SK-N-MC (cell line): ENCODE data around the gene GPR132.

Experiments used
- DNase-seq: peaks from one replicate; pipeline ENCODE4 v3.0.0-alpha.2; 2011; ENCODE audit warnings: low read depth, low spot score
- H3K27ac ChIP-seq: fragments of 200-600 bp; sonication (generic); 2 replicates; pipeline ENCODE4 v1.5.1; 2016; ENCODE audit warnings: mixed run types
- H3K36me3 ChIP-seq: fragments of 200-600 bp; sonication (generic); 2 replicates; pipeline ENCODE4 v1.6.1; 2017; ENCODE audit warnings: antibody characterized with exemption, low read length, mixed read lengths; ENCODE audit not compliant: insufficient read depth
- H3K4me3 ChIP-seq: fragments of 200-600 bp; sonication (generic); 2 replicates; pipeline ENCODE4 v1.5.1; 2016
- H3K9ac ChIP-seq: fragments of 200-600 bp; sonication (generic); 2 replicates; pipeline ENCODE4 v1.8.0; 2017; ENCODE audit warnings: mixed run types, mixed read lengths; ENCODE audit not compliant: insufficient read length
- H3K9me3 ChIP-seq: fragments of 200-600 bp; sonication (generic); 2 replicates; pipeline ENCODE4 v1.6.1; 2017; ENCODE audit warnings: low read depth, mild to moderate bottlenecking, antibody characterized with exemption, low read length, moderate library complexity, mixed read lengths
- EZH2 ChIP-seq: fragments of 200-600 bp; sonication (generic); IDR thresholded peaks from one replicate; pipeline ENCODE4 v1.6.1; 2017; ENCODE audit warnings: antibody characterized with exemption
- FOXP2 ChIP-seq: optimal IDR thresholded peaks from 2 replicates; pipeline ENCODE3; 2011; ENCODE audit warnings: mild to moderate bottlenecking, moderate library complexity; ENCODE audit not compliant: insufficient read depth; ENCODE audit errors: extremely low read length, control extremely low read depth
- POLR2AphosphoS5 ChIP-seq: IDR thresholded peaks from 2 replicates; pipeline ENCODE4 v1.6.1; 2012; ENCODE audit warnings: mild to moderate bottlenecking, low read depth, low read length, borderline replicate concordance

The GPR132 gene

GRCh38 chr14:105055334-105055733 lies 9.9 kb downstream of the GPR132 start:
- Histone ChIP-seq H3K36me3 (no peaks in the 10 kb centered on the region), H3K9me3 (no peaks in the 10 kb centered on the region), H3K4me3 (no peak overlapping the region), H3K27ac (no peak overlapping the region), H3K9ac (no peak overlapping the region)
- no peak for DNase-seq
- TF ChIP-seq EZH2 (no peak), FOXP2 (no peak), POLR2AphosphoS5 (no peak)

DNA sequence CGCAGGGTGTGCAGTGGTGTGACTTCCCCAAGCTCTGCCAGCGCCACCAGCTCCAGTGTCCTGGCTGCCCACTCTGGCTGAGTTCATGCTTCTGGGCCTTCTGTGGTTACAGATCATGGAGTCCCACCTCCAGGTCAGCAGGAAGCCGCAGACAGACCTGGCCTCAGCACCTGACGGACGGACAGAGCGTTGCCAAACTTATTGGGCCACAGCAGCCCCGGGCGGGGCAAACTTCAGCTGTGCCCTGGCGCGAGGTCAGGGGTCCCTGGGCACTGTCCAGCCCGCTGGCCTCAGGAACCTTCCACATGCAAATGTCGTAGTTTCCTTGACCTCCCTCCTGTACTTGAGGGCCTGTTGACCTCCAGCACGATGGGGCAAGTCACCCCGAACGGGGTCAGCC lies 11.2 kb downstream of the GPR132 start:
- H3K4me3 ChIP-seq: no peak overlapping the region
- no peaks in the 10 kb centered on the region for H3K36me3 ChIP-seq
- DNase-seq: no peak
- no peak for TF ChIP-seq EZH2
- TF ChIP-seq POLR2AphosphoS5: no peak
- no peak for TF ChIP-seq FOXP2
- H3K9me3 ChIP-seq: no peaks in the 10 kb centered on the region
- H3K27ac ChIP-seq: no peak overlapping the region
- no peak overlapping the region for H3K9ac ChIP-seq

DNA sequence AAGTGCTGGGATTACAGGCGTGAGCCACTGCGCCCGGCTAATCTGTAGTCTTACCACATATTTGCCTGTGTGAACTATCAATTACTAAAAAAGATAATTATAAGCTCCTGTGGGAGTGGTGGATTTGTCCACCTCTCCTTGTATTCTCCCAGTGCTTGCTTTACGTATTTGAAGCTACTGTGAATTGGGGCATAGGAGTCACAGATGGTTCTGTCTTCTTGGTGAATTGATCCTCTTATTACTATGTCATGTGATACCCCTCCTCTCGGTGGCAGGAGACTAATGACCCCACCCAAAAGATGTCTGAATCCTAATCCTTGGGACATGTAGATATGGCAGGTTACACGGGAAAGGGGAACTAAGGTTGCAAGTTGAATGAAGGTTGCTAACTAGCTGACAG lies 11.8 kb downstream of the GPR132 start:
- H3K9ac ChIP-seq: no peak overlapping the region
- no peaks in the 10 kb centered on the region for H3K36me3 ChIP-seq
- no peak for DNase-seq
- no peak for TF ChIP-seq EZH2
- no peak for TF ChIP-seq POLR2AphosphoS5
- TF ChIP-seq FOXP2: no peak
- no peak overlapping the region for H3K4me3 ChIP-seq
- H3K27ac ChIP-seq: no peak overlapping the region
- H3K9me3 ChIP-seq: no peaks in the 10 kb centered on the region

- H3K27ac ChIP-seq: no peak overlapping the region
- no peak for DNase-seq
- TF ChIP-seq POLR2AphosphoS5: no peak
- TF ChIP-seq EZH2: no peak
- TF ChIP-seq FOXP2: no peak
- no peaks in the 10 kb centered on the region for H3K36me3 ChIP-seq
- no peaks in the 10 kb centered on the region for H3K9me3 ChIP-seq
- H3K9ac ChIP-seq: no peak overlapping the region
- no peak overlapping the region for H3K4me3 ChIP-seq
Observed at GRCh38 chr14:105052110-105052458, 13.1 kb downstream of the GPR132 start.

- no peaks in the 10 kb centered on the region for H3K36me3 ChIP-seq
- TF ChIP-seq EZH2 (no peak), POLR2AphosphoS5 (no peak), FOXP2 (no peak)
- no peak for DNase-seq
- no peak overlapping the region for H3K9ac ChIP-seq
- H3K27ac ChIP-seq: no peak overlapping the region
- H3K4me3 ChIP-seq: no peak overlapping the region
- H3K9me3 ChIP-seq: no peaks in the 10 kb centered on the region
Observed at GRCh38 chr14:105051182-105052109, 13.8 kb downstream of the GPR132 start.

- TF ChIP-seq POLR2AphosphoS5: no peak
- no peak for TF ChIP-seq EZH2
- TF ChIP-seq FOXP2: no peak
- no peaks in the 10 kb centered on the region for H3K9me3 ChIP-seq
- H3K9ac ChIP-seq: no peak overlapping the region
- H3K36me3 ChIP-seq: no peaks in the 10 kb centered on the region
- DNase-seq: no peak
- H3K4me3 ChIP-seq: no peak overlapping the region; the same call in 1 of the 2 replicates
- no peak overlapping the region for H3K27ac ChIP-seq
Observed at GRCh38 chr14:105050551-105050897, 14.7 kb downstream of the GPR132 start.

DNA sequence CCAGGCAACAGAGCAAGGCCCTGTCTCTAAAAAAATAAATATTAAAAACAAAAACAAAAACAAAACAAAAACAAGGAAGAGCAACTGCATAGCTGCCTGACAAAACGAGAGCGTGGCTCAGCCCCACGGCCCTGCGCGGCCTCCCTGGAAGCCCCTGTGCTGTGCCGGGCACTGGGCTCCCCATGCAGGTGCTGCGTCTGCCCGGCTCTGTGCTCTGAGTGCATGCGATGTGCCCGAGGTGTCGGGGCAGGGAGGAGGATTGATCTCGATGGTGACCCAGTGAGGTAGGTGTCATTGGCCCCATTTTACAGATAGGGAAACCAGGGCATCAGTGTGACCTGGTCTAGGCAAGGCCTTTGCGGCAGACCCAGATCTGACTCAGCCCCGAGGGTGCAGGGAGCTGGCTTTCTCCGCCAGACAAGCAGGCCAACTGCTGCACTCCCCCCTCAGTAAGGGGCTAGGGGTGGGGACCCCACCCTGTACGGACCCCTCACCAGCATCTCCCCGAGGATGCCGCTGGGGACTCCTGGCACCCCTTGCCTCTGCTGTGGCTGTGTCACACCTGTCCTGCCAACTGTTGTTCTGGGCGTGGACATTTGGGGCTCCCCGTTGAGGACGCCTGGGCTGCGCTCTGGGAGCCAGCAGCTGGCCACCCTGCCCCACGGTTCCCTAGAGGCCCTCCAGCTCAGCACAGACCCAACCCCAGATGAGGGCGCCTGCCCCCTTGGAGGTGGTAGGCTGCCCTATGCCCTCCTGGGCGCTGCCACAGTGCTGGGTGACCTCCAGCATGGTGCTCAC lies 15.3 kb downstream of the GPR132 start:
- no peak overlapping the region for H3K9ac ChIP-seq
- H3K27ac ChIP-seq: no peak overlapping the region
- H3K4me3 ChIP-seq: no peak overlapping the region
- no peak for DNase-seq
- no peaks in the 10 kb centered on the region for H3K36me3 ChIP-seq
- H3K9me3 ChIP-seq: no peaks in the 10 kb centered on the region
- TF ChIP-seq POLR2AphosphoS5 (no peak), EZH2 (no peak), FOXP2 (no peak)

DNA sequence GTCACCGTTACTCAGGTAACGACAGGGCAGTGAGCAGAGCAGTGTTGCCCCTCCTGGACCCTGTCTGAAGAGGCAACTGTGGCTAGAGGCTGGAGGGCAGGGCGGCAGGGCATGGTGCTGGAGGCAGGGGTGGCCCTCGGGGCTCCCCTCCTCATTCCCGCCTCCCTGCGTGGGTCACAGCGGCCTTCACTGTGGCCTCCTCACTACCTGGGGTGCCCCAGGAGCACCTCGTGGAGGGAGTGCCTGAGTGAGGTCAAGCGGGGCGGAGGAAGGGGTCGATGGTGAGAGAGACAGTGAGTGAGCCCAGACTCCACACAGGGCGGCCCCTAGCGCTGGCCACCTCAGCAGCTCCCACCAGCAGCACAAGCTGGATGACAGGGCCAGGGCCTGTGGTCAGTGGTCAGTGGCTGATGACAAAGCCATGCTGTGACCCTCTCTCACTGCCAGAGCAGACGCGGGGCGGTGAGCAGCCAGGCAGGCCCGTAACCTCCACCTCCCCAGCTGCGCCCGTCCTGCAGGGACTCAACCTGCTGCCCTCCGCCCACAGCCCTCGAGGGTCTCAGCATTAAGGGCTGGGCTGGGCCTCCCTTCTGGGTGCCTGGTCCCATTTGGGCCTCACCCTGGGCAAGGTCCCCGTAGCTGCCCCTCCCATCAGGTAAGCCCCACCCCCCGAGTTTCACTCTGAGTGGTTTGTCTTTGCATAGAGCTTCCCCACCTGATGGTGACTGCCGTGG lies 17.8 kb downstream of the GPR132 start:
- no peak for DNase-seq
- TF ChIP-seq FOXP2 (no peak), EZH2 (no peak)
- no peak overlapping the region for H3K27ac ChIP-seq
- H3K36me3 ChIP-seq: no peaks in the 10 kb centered on the region
- no peak overlapping the region for H3K9ac ChIP-seq
- H3K4me3 ChIP-seq: no peak overlapping the region
- no peaks in the 10 kb centered on the region for H3K9me3 ChIP-seq
